ENCODE measurements around the gene CDK13.

CDK13 gene

GRCh38 chr7:39936761-39937160, 13.3 kb upstream of the CDK13 start:
- Mint-ChIP-seq H3K36me3 (no peaks in the 10 kb centered on the region), H3K4me3 (no peak overlapping the region), H3K4me1 (no peaks in the 10 kb centered on the region), H3K9me3 (no peaks in the 10 kb centered on the region), H3K27ac (no peak overlapping the region)
- DNase-seq (ENCODE audit: low spot score in 2 of 2) = no peak
- no peak for ATAC-seq

GRCh38 chr7:39937366-39938153, 12.5 kb upstream of the CDK13 start:
- no peaks in the 10 kb centered on the region for H3K4me1 Mint-ChIP-seq
- H3K9me3 Mint-ChIP-seq = no peaks in the 10 kb centered on the region
- ATAC-seq (no peak), DNase-seq (ENCODE audit: low spot score in 2 of 2) (no peak)
- no peaks in the 10 kb centered on the region for H3K36me3 Mint-ChIP-seq
- H3K4me3 Mint-ChIP-seq = no peak overlapping the region
- H3K27ac Mint-ChIP-seq = no peak overlapping the region

- no peak overlapping the region for H3K27ac Mint-ChIP-seq
- H3K9me3 Mint-ChIP-seq = no peaks in the 10 kb centered on the region
- ATAC-seq (no peak), DNase-seq (ENCODE audit: low spot score in 2 of 2) (no peak)
- no peak overlapping the region for H3K4me3 Mint-ChIP-seq
- no peaks in the 10 kb centered on the region for H3K36me3 Mint-ChIP-seq
- peaks cover 2% of the 10 kb centered on the region for H3K4me1 Mint-ChIP-seq
Measured at GRCh38 chr7:39942883-39943282, 7.2 kb upstream of the CDK13 start.

GRCh38 chr7:39946693-39947092, 3.4 kb upstream of the CDK13 start:
- Mint-ChIP-seq H3K4me1 (peaks cover 20% of the 10 kb centered on the region), H3K9me3 (no peaks in the 10 kb centered on the region), H3K4me3 (no peak overlapping the region), H3K27ac (no peak overlapping the region), H3K36me3 (peaks cover 23% of the 10 kb centered on the region)
- ATAC-seq = no peak
- no peak for DNase-seq (ENCODE audit: low spot score in 2 of 2)

- Mint-ChIP-seq H3K27ac (peak overlapping the region; percentile 100), H3K36me3 (peaks cover 31% of the 10 kb centered on the region), H3K9me3 (no peaks in the 10 kb centered on the region), H3K4me1 (peaks cover 26% of the 10 kb centered on the region), H3K4me3 (peak overlapping the region; percentile 99)
- ATAC-seq = no peak
- peak in 1 of 2 donors; percentile 58 for DNase-seq (ENCODE audit: low spot score in 2 of 2)
Measured at GRCh38 chr7:39948375-39948955, 1.6 kb upstream of the CDK13 start.

GRCh38 chr7:39948956-39949928, 814 bp upstream of the CDK13 start:
- Mint-ChIP-seq H3K4me1 (peaks cover 26% of the 10 kb centered on the region), H3K9me3 (no peaks in the 10 kb centered on the region), H3K36me3 (peaks cover 31% of the 10 kb centered on the region), H3K27ac (peak overlapping the region; percentile 100), H3K4me3 (peak overlapping the region; percentile 99)
- ATAC-seq (peak; percentile 85), DNase-seq (ENCODE audit: low spot score in 2 of 2) (peak; percentile 89 to 98)

GRCh38 chr7:39950473-39951225, 593 bp downstream of the CDK13 start:
- ATAC-seq (no peak), DNase-seq (ENCODE audit: low spot score in 2 of 2) (peak in 1 of 2 donors; percentile 77)
- peaks cover 37% of the 10 kb centered on the region for H3K36me3 Mint-ChIP-seq

GRCh38 chr7:39951226-39952194, 1.5 kb downstream of the CDK13 start:
- H3K4me1 Mint-ChIP-seq = peaks cover 44% of the 10 kb centered on the region

More at GRCh38 chr7:39950473-39951225, 593 bp downstream of the CDK13 start:
- H3K4me3 Mint-ChIP-seq = peak overlapping the region; percentile 99
- peak overlapping the region; percentile 100 for H3K27ac Mint-ChIP-seq
- H3K9me3 Mint-ChIP-seq = no peaks in the 10 kb centered on the region
- peaks cover 38% of the 10 kb centered on the region for H3K4me1 Mint-ChIP-seq

GRCh38 chr7:39952374-39952773, 2.3 kb downstream of the CDK13 start:
- DNase-seq (ENCODE audit: low spot score in 2 of 2) (no peak), ATAC-seq (no peak)
- H3K4me1 Mint-ChIP-seq = peaks cover 53% of the 10 kb centered on the region
- no peaks in the 10 kb centered on the region for H3K9me3 Mint-ChIP-seq
- H3K27ac Mint-ChIP-seq = peak overlapping the region; percentile 94
- H3K4me3 Mint-ChIP-seq = peak overlapping the region; percentile 99
- peaks cover 37% of the 10 kb centered on the region for H3K36me3 Mint-ChIP-seq

More at GRCh38 chr7:39951226-39952194, 1.5 kb downstream of the CDK13 start:
- H3K36me3 Mint-ChIP-seq = peaks cover 37% of the 10 kb centered on the region
- peak overlapping the region; percentile 94 for H3K27ac Mint-ChIP-seq
- ATAC-seq (peak; percentile 27), DNase-seq (ENCODE audit: low spot score in 2 of 2) (peak; percentile 49 to 87)
- peak overlapping the region; percentile 99 for H3K4me3 Mint-ChIP-seq
- no peaks in the 10 kb centered on the region for H3K9me3 Mint-ChIP-seq

- peaks cover 53% of the 10 kb centered on the region for H3K4me1 Mint-ChIP-seq
Measured at GRCh38 chr7:39952803-39953202, 2.7 kb downstream of the CDK13 start.

GRCh38 chr7:39954694-39955093, 4.6 kb downstream of the CDK13 start:
- no peak for DNase-seq (ENCODE audit: low spot score in 2 of 2)
- H3K27ac Mint-ChIP-seq = no peak overlapping the region
- peaks cover 47% of the 10 kb centered on the region for H3K4me1 Mint-ChIP-seq
- H3K36me3 Mint-ChIP-seq = peaks cover 44% of the 10 kb centered on the region
- peak overlapping the region; percentile 3 for H3K4me3 Mint-ChIP-seq
- no peaks in the 10 kb centered on the region for H3K9me3 Mint-ChIP-seq
- no peak for ATAC-seq

More at GRCh38 chr7:39952803-39953202, 2.7 kb downstream of the CDK13 start:
- Mint-ChIP-seq H3K36me3 (peaks cover 37% of the 10 kb centered on the region), H3K27ac (peak overlapping the region; percentile 94), H3K4me3 (peak overlapping the region; percentile 99), H3K9me3 (no peaks in the 10 kb centered on the region)
- DNase-seq (ENCODE audit: low spot score in 2 of 2) = no peak
- no peak for ATAC-seq

- Mint-ChIP-seq H3K27ac (no peak overlapping the region), H3K4me3 (no peak overlapping the region)
Measured at GRCh38 chr7:39958038-39958437, 8.0 kb downstream of the CDK13 start.

GRCh38 chr7:39967406-39968161, 17.5 kb downstream of the CDK13 start:
- ATAC-seq = no peak
- H3K9me3 Mint-ChIP-seq = no peaks in the 10 kb centered on the region
- H3K36me3 Mint-ChIP-seq = peaks cover 7% of the 10 kb centered on the region
- DNase-seq (ENCODE audit: low spot score in 2 of 2) = no peak
- H3K27ac Mint-ChIP-seq = no peak overlapping the region
- peaks cover 77% of the 10 kb centered on the region for H3K4me1 Mint-ChIP-seq
- H3K4me3 Mint-ChIP-seq = no peak overlapping the region

More at GRCh38 chr7:39958038-39958437, 8.0 kb downstream of the CDK13 start:
- Mint-ChIP-seq H3K9me3 (no peaks in the 10 kb centered on the region), H3K4me1 (peaks cover 51% of the 10 kb centered on the region), H3K36me3 (peaks cover 39% of the 10 kb centered on the region)
- ATAC-seq = no peak
- DNase-seq (ENCODE audit: low spot score in 2 of 2) = no peak

Data from stimulated activated effector memory CD8-positive, alpha-beta T cell treated with anti-CD3 and anti-CD28 coated beads, Interleukin-12 subunit alpha, Interleukin-12 subunit beta, amount 100 ng/mL, for 72 hours (primary cell).